AG04449 (cell line): ENCODE measurements around the gene PPP1R14B.

Experiments
- CTCF ChIA-PET: fragments of 350-600 bp; formaldehyde crosslinking; extraction: SDS; loops from one replicate; lab custom pipeline; 2021; ENCODE audit warnings: antibody characterized with exemption; lab: Yijun Ruan, JAX
- POLR2A ChIA-PET: fragments of 400-600, 350-600 bp; formaldehyde crosslinking; extraction: SDS; loops from one replicate; lab custom pipeline; 2020; ENCODE audit warnings: antibody characterized with exemption, inconsistent platforms; lab: Yijun Ruan, JAX
- DNase-seq: peaks from one replicate; pipeline ENCODE4 v3.0.0-alpha.2; 2010; ENCODE audit warnings: low read depth, low spot score
- H3K4me3 ChIP-seq: 2 replicates; pipeline ENCODE4 v1.5.1; 2011; ENCODE audit warnings: low read depth, mild to moderate bottlenecking, control low read depth, low read length
- TF ChIP-seq, protein P1 (sequence below): IDR thresholded peaks from one replicate; pipeline ENCODE4 v1.5.1; 2011; ENCODE audit warnings: mild to moderate bottlenecking, moderate library complexity, low read length, control low read depth, inconsistent platforms; ENCODE audit not compliant: insufficient read depth; ENCODE audit errors: missing control alignments

The PPP1R14B gene

DNA sequence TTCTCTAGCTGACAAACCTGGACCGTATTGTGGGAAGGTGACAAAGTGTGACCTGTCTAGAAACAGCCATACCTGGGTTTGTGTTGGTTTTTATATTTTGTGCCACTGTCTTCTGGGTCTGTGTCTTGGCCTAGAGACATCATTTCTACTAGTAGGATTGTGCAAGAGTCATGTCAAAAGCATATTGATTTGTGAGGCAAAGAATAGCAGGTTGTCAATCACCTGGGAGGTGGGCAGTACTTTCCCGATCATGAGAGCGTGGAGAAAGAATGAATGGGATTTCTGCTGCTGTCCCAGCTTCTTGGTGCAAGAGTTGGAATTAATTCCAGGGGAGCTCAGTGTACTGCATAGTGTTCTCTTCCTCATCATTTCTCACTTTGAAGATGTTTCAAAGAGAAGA, 45.2 kb downstream of the PPP1R14B start:
- DNase-seq, result no peak
- POLR2A ChIA-PET, result interaction anchor here (1.4 kb wide), 1 partner anchor 16 kb away, joined by 6 read pairs; no protein-coding TSS in a partner anchor
- no peak overlapping the region for H3K4me3 ChIP-seq
- TF ChIP-seq, protein P1, sequence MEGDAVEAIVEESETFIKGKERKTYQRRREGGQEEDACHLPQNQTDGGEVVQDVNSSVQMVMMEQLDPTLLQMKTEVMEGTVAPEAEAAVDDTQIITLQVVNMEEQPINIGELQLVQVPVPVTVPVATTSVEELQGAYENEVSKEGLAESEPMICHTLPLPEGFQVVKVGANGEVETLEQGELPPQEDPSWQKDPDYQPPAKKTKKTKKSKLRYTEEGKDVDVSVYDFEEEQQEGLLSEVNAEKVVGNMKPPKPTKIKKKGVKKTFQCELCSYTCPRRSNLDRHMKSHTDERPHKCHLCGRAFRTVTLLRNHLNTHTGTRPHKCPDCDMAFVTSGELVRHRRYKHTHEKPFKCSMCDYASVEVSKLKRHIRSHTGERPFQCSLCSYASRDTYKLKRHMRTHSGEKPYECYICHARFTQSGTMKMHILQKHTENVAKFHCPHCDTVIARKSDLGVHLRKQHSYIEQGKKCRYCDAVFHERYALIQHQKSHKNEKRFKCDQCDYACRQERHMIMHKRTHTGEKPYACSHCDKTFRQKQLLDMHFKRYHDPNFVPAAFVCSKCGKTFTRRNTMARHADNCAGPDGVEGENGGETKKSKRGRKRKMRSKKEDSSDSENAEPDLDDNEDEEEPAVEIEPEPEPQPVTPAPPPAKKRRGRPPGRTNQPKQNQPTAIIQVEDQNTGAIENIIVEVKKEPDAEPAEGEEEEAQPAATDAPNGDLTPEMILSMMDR, result no peak
- CTCF ChIA-PET, result interaction anchor here (8.3 to 11.7 kb wide), 2 partner anchors 15 to 101 kb away, joined by 86 to 305 read pairs; partner anchors contain the start of genes CATSPERZ and ESRRA

DNA sequence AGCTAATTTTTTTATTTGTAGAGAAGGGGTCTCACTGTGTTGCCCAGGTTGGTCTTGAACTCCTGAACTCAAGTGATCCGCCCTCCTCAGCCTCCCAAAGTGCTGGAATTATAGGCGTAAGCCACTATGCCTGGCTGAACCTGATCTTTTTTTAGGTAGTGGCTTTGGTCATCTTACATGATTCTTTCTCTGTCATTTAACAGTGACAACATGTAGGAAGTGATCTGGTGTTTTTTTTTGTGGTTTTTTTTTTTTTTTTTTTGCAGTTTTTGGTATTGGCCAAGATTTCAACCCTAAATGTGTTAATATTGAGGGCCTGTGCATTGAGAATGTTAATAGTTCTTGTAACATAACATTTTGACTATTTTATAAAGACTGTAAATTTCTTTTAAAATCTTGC, 48.2 kb downstream of the PPP1R14B start:
- ChIA-PET POLR2A (no interaction called here), CTCF (interaction anchor here (3.8 to 5.1 kb wide), 3 partner anchors 7 to 104 kb away, joined by 30 to 33 read pairs (median 31); partner anchors contain the start of genes FERMT3 and STIP1)
- DNase-seq, result no peak
- no peak overlapping the region for H3K4me3 ChIP-seq
- TF ChIP-seq, protein P1, result no peak

DNA sequence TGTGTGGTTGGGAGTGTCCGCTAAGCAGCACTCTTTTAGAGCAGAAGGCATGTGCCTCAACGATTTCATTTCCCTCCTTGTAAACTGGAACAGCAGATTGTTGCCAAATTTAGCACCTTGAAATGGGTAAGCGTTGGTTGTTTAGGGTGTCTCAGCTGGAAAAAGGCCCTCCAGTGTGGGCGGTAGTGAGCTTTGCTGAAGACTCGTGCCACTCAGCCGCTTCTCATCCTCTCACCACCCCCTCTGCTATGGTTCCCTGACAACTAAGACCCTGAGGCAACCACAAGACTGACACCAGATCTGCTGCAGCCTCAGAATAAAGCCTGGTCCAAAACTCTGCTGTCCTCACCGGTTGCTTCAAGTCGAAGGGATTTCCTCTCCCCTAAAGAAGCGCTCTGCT, 50.1 kb downstream of the PPP1R14B start:
- H3K4me3 ChIP-seq, result no peak overlapping the region
- ChIA-PET CTCF (interaction anchor here (1.2 to 5.1 kb wide), 4 partner anchors 9 to 106 kb away, joined by 3 to 33 read pairs (median 30); partner anchors contain the start of genes FERMT3, PLCB3 and STIP1), POLR2A (interaction anchor here (0.6 kb wide), 1 partner anchor 28 kb away, joined by 3 read pairs; no protein-coding TSS in a partner anchor)
- no peak for DNase-seq
- TF ChIP-seq, protein P1, result no peak
